ENCODE data around the gene SCGB2B2. TPM values are rescaled to one million over a fixed set of nuclear protein-coding genes. Genes with fewer than 3 reads are reported as not detected.

Gene SCGB2B2
- total RNA-seq, 4 donors from 2014 or later, result 0.37 to 0.88 (median 0.48) TPM; not detected in 1

GRCh38 chr19:34681478-34681877, 4.5 kb upstream of the SCGB2B2 start:
- TF ChIP-seq, protein P1, sequence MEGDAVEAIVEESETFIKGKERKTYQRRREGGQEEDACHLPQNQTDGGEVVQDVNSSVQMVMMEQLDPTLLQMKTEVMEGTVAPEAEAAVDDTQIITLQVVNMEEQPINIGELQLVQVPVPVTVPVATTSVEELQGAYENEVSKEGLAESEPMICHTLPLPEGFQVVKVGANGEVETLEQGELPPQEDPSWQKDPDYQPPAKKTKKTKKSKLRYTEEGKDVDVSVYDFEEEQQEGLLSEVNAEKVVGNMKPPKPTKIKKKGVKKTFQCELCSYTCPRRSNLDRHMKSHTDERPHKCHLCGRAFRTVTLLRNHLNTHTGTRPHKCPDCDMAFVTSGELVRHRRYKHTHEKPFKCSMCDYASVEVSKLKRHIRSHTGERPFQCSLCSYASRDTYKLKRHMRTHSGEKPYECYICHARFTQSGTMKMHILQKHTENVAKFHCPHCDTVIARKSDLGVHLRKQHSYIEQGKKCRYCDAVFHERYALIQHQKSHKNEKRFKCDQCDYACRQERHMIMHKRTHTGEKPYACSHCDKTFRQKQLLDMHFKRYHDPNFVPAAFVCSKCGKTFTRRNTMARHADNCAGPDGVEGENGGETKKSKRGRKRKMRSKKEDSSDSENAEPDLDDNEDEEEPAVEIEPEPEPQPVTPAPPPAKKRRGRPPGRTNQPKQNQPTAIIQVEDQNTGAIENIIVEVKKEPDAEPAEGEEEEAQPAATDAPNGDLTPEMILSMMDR (IDR thresholded peaks at IDR 0.05), result no peak
- DNase-seq (ENCODE audit: low spot score), result no peak
- no peak for ATAC-seq (ENCODE audit: low FRiP score)

- ATAC-seq (ENCODE audit: low FRiP score) (no peak), DNase-seq (ENCODE audit: low spot score) (no peak)
- TF ChIP-seq, protein P1 (IDR thresholded peaks at IDR 0.05), result no peak
These were observed 1.5 kb upstream of the SCGB2B2 start for GRCh38 chr19:34678421-34678820.

DNA sequence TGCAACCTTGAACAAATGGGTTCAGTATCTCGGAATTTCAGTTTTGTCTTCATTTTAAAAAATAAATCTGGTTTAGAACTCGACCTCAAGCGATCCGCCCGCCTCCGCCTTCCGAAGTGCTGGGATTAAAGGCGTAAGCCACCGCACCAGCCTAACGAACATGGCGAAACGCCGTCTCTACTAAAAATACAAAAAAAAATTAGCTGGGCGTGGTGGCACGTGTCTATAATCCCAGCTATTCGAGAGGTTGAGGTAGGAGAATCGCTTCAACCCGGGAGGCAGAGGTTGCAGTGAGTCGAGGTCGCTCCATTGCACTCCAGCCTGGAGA, 1.1 kb upstream of the SCGB2B2 start:
- no peak for ATAC-seq (ENCODE audit: low FRiP score)
- TF ChIP-seq, protein P1 (IDR thresholded peaks at IDR 0.05), result no peak
- no peak for DNase-seq (ENCODE audit: low spot score)

DNA sequence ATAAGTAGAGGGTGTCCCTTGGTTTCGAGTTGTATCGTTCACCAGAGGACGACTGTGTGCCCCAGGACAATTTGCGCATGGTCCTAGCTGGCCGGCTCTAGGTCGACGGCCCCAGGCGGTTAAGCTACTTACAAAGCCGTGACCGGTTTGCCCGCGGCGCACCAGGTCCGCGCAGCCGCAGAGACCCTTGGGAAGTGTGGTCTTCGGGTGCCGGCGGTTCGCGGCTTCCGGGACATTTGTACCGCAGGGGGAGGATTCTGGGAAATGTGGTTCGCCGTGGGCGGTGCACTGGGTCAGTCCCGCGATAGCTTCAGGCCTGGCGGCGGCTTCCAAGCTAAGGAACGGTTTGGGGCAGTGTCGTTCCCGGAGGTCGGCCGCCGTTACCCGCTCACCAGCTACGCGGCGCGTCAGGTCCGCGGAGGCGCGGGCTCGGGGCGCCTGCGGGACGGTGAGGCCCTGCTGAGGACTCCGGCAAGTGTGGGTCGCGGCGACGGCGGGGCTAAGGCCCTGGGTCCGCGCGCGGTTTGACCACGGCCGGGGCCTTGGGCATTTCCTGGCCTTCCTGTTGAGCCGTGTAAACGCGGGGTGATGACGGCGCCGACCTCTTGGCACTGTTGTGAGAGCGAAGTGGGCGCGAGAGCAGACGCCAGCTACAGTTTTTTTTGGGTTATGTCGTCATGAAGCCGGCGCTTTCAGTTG, 576 bp upstream of the SCGB2B2 start, which contains the start of gene ZNF302:
TSS of gene ZNF302 (plus strand) at position 293 of the 699 bp plus-strand sequence. CDS start 1,127 bp downstream, outside the sequence.
- peak; percentile 99 for ATAC-seq (ENCODE audit: low FRiP score)
- peak; percentile 83 for DNase-seq (ENCODE audit: low spot score)

DNA sequence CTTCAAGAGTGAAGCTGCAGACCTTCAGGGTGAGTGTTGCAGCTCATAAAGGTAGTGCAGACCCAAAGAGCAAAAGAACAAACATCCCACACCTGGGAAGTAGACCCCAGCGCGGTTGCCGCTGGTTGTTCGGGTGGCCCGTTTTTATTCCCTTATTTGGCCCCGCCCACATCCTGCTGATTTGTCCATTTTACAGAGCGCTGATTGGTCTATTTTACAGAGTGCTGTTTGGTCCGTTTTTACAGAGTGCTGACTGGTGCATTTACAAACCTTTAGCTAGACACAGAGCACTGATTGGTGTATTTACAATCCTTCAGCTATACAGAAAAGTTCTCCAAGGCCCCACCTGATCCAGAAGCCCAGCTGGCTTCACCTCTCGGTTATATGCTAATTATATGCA, 1.0 kb downstream of the SCGB2B2 start:
- TF ChIP-seq, protein P1 (IDR thresholded peaks at IDR 0.05), result no peak
- ATAC-seq (ENCODE audit: low FRiP score), result no peak
- no peak for DNase-seq (ENCODE audit: low spot score)

More for the DNA sequence above, 576 bp upstream of the SCGB2B2 start, which contains the start of gene ZNF302:
- TF ChIP-seq, protein P1 (IDR thresholded peaks at IDR 0.05), result no peak

GRCh38 chr19:34675250-34675649, 1.7 kb downstream of the SCGB2B2 start:
- TF ChIP-seq, protein P1 (IDR thresholded peaks at IDR 0.05), result no peak
- ATAC-seq (ENCODE audit: low FRiP score) (no peak), DNase-seq (ENCODE audit: low spot score) (no peak)

GRCh38 chr19:34673590-34673989, 3.4 kb downstream of the SCGB2B2 start:
- DNase-seq (ENCODE audit: low spot score), result no peak
- ATAC-seq (ENCODE audit: low FRiP score), result no peak
- TF ChIP-seq, protein P1 (IDR thresholded peaks at IDR 0.05), result no peak

Data from omental fat pad (tissue), 4 donors.